ENCODE data around the gene GAGE12J.
"Not testable (repeated sequence)": the region's sequence is repeated elsewhere in the genome, so short reads cannot be mapped to it uniquely, and the experiment has no call there.

The GAGE12J gene, protein sequence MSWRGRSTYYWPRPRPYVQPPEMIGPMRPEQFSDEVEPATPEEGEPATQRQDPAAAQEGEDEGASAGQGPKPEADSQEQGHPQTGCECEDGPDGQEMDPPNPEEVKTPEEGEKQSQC

DNA sequence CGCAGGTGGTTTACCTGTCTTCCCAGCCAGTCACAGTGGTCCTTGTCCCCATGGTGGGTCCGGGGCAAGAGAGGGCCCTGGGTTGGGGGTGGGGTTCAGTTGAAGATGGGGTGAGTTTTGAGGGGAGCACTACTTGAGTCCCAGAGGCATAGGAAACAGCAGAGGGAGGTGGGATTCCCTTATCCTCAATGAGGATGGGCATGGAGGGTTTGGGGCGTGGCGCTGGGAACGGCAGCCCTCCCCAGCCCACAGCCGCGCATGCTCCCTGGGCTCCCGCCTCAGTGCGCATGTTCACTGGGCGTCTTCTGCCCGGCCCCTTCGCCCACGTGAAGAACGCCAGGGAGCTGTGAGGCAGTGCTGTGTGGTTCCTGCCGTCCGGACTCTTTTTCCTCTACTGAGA lies at the start of gene GAGE12J:
GAGE12J (plus strand) TSS at position 301 of the 400 bp plus-strand sequence. CDS start 1,157 bp downstream, outside the sequence.
- DNase-seq (ENCODE audit: low spot score) = not testable (repeated sequence)

DNA sequence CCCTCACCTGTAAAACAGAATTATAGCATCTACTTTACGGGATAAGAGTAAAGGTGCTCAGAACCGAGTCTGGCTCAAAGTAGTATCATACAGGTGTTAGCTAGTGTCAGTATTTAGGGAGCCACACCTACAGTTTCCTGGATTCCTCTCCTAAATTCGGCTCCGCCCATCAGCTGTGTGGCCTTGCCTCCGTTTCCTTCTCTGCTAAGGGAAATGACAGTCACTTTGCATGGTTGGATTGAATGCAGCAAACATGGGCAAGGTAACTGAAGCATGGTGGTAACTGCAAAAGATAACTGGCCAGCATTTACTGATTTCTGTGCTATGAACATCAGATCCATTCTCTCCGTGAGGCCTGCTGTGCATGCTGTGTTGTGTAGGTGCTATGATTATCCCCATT lies 49.4 kb upstream of the GAGE12J start:
- peak; percentile 55 for DNase-seq (ENCODE audit: low spot score)

DNA sequence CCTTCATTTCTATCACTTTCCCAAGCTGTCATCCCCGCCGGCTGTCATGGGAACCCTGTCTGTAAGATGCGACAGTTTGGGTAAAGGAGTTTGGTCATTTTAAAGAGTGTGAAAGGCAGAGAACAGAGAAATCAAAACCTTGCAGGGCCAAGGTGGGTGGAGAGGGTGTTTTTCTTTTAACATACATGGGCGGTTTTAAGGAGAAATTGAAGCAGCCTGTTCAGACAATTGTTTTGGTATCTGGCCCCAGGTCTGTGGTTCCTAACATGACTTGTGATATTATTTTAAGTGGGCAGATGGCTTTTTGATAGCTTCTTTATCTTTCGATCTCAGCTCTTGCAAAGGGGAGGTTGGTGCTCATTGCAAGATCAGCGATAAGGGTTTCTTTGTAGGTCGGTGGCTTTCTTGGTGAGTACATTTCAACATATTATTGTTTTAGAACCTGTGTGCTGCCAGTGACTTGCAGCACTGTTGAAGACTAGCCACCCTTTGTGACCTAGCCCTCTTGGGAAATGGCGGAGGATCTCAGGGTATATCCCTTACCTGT lies 48.6 kb upstream of the GAGE12J start:
- DNase-seq (ENCODE audit: low spot score) = peak; percentile 70

DNA sequence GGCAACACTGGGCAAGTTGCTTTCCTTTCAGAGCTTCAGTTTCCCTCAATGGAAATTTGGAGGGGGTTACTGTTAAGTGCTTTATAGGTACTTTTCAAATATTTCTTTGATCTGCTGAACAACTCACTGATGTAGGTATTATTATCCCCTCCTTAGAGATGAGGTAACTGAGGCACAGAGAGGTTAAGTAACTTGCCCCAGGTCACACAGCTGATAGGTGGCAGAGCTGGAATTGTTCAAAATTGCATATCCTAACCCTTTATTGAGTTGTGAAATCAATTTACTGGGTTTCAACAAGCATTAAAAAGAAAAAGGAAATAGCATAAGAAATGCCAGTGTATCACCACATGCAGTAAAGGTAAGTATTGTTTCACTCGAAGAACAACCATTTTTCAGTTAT lies 45.6 kb upstream of the GAGE12J start:
- DNase-seq (ENCODE audit: low spot score) = no peak

DNA sequence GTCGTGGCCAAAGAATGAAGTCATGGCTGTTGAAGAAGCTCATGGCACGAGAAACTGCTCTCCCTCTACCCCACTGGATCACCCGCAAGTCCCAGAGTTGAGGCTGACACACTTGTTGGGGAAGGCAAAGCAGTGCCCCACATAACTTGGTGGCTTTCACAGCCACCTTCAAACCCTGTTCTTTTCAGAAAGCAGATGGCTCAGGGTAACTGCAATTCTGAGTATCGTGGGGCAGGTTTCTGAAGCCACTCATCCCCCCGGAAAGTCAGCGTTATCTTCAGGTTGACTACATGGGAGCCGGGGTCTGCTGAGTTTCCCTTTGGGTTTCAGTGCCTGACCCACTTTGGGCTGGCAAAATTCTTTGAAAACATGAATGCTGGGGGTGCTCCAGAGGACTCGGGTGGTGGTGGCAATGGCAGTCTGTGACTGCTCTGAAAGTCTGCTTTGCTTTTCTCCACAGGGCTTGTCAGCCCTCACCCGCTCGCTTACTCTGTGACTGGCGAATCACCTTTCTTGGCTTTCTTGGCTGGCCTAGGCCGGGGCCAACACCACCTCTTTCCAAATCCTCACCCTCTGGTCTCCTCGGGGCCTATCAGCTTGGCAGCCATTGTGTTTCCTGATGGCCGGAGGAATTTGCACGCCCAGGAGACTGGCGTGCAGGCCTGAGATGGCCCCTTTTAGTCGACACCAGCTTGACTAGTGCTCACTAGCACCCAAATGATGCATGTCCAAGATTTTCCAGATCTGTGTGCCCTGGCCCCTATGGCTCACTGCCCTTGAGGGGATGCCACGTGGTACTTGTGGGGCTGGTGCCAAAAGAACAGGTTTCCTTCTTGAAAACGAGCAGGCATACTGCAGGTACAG lies 44.9 kb upstream of the GAGE12J start:
- DNase-seq (ENCODE audit: low spot score) = no peak

DNA sequence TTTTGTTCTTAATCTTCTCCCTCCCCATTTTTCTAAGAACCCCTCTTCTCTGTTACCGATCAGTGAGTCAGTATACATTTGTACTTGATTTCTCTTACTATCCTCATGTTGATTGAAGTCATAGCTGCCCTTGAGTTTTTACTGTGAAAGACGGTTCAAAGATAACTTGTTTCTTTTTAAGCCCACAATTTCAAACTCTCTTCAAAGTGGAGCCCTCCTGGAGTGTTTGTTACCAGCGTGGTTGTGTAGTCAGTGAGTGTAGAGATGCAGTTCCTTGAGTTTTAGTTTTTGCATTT lies 44.4 kb upstream of the GAGE12J start:
- no peak for DNase-seq (ENCODE audit: low spot score)

DNA sequence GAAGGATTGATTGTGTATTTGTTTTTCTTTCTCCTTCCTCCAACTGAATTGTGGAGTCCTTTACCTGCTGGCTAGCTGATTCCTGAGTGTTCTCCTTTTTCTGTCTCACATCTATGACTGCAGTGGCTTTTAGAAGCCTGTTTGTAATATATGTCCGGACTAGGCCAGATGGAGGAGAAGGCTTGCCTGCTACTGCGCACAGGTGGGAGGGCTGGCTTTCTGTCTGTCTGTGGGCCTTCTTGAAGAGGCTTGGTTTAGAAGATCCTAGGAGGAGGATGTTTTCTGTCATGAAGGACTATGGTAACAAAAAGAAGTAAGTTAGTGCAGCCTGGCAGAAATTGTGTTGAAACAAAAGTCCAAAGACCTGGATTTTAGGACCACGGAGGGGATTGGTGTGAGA lies 43.8 kb upstream of the GAGE12J start:
- no peak for DNase-seq (ENCODE audit: low spot score)

DNA sequence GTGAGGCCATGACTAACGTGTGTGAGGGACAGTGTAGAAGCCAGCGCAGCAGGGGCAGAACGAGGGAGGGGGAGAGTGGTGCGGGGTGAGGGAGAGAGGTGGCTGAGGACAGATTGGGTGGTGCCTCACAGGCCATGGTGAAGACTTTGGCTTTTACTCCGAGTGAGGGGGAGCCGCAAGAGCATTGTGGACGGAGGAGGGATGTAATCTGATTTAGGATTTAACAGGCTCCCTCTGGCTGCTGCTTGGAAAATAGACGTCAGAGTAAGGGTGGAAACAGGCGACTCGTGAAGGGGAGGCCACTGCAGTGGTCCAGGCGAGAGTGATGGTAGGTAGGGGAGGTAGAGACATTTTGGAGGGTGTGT lies 39.2 kb upstream of the GAGE12J start:
- no peak for DNase-seq (ENCODE audit: low spot score)

DNA sequence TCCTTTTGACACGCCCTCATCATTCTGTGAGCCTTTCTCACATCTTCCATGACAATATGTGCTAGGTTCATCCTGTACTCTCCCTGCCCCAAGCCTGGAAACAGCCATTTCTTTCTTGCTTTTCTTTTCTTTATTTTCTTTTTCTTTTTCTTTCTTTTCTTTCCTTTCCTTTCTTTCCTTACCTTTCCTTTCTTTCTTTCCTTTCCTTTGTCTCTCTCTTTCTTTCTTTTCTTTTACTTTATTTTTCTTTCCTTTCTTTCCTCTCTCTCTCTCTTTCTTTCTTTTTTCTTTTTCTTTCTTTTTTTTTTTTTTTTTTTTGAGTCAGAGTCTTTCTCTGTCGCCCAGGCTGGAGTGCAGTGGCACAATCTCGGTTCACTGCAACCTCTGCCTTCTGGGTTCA lies 37.6 kb upstream of the GAGE12J start:
- DNase-seq (ENCODE audit: low spot score) = no peak

DNA sequence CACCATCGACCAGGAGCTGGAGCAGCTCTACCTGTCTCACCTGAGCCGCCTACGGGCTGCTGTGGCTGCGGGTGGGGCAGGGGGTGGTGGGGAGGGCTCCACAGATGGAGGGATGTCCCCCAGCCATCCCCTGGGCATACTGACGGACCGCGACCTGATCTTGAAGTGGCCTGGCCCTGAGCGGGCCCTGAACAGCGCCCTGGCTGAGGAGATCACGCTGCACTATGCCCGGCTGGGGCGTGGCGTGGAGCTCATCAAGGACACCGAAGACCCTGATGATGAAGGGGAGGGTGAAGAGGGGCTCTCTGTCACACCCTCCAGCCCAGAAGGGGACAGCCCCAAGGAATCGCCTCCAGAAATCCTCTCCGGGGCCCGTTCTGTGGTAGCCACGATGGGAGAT lies 35.7 kb upstream of the GAGE12J start:
- no peak for DNase-seq (ENCODE audit: low spot score)

DNA sequence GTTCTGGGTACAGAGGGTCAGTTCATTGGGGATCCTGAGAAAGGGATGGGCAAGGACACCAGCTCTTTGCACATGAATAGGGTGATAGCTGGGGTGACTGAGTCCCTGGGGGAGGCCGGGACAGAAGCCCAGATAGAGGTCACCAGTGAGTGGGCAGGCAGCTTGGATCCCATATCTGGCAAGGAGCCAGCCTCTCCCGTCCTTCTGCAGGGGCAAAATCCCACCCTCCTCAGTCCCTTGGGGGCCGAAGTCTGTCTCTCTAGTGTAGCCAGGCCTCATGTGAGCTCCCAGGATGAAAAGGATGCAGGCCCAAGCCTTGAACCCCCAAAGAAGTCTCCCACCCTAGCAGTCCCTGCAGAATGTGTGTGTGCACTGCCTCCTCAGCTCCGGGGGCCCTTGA lies 35.3 kb upstream of the GAGE12J start:
- no peak for DNase-seq (ENCODE audit: low spot score)

DNA sequence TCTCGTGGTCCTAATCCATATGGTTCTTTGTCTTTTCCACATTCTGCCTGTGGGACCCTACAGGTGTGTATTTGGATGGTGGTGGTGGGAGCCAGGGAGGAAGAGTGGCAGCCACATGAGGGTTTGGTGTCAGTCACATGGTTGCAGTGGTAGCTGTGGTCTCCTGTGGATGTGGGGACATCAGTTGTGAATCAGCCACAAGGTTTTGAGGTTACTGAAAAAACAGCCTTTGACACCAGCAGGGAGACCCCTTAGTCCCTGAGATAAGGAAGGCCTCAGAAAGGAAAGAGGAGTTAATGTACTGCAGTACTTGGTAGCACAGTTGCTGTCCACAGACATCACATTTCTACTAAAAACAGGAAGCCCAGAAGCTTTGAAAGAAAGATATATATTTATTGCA lies 34.2 kb upstream of the GAGE12J start:
- DNase-seq (ENCODE audit: low spot score) = no peak

DNA sequence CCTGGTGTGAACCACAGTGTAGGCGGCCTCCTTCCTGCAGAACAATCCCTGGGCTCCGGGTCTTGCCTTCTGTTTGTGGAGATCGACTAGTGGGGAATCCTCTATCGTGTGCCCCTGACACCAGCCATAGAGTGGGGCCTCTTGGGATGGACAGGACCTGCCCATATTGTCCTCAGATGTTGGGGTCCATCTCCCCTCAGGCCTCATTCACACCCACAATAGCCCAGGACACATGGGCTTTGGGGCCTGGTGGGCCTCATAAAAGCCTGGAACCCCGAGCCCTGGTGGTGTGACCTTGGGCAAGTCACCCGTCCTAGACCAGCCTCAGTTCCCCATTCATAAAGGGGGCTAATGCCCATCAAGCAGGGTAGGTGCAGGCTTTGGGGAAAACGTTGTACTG lies 31.6 kb upstream of the GAGE12J start:
- no peak for DNase-seq (ENCODE audit: low spot score)

DNA sequence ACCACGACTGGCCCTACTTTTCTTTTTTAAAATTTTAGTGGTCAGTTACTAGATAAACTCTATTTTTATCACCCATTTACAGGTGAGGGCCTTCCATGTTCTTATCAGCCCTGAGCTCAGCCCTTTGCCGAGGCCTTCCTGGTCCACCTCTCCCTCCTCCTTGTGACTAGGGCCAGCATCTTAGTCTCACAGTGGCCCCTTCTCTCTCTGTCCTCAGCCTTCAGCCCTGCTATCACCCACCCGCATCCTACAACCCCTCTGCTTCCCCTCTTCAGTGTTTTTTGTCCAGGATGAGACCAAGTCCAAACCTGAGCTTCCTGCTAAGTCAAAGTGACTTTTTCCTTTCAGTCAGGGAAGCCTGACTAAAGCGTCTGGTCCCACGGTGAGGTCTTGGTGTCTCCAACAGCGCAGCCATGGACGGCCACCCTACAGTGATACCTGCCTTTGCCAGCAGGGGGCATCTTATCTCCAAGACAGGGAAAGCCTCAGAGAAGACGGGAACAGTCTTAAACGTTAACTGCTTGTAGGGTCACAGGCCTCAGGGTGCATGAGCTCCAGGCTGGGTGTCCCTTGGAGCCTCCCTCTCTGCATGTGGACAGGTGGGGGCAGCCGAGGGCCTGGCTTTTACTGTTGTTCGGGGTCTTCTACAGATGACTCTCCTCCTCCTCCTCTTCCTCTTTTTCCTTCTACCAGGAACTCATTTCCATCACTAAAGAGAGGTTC lies 30.1 kb upstream of the GAGE12J start:
- DNase-seq (ENCODE audit: low spot score) = peak; percentile 60

DNA sequence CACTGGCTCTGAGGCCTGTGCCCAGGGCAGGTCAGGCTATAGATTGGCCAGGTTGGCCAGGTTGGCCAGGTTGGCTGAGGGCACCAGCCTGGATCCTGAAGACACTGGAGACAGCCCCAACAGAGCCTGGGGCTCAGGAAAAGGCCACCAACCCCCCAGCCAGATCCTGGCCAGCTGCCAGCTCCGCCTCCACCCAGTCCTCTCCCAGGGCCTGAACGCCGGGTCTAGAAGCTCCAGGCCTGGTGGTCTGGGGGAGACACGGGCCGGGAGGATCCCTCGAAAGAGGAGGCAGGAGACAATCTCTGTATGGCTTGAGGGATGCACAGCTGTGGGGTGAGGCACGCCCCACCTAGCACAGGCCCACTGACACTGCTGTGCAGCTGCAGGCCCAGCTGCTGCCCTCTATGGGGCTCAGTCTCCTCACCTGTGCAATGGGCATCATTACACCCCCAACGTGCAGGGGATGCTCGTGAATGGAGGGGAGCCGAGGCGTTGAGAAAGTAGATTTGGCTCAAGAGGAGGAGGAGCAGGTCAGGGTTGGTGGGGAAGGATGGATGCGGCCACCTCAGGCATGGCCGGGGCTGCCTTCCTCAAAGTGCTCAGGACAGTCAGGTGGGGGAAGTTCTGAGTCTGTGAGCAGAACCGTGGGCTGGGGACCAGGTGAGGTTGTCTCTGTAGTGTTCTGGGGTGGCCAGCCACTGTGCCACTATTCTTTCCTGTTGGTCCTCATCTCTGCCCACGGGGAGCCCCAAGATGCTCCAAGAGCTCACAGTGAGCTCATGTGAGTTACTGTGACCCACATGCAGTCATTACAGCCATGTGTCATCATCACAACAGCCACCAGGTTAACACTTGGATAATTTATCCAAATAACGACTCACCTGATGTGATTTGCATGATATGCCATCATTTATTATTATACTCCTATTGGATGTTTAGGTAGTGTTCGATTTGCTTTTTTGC lies 29.2 kb upstream of the GAGE12J start:
- no peak for DNase-seq (ENCODE audit: low spot score)

DNA sequence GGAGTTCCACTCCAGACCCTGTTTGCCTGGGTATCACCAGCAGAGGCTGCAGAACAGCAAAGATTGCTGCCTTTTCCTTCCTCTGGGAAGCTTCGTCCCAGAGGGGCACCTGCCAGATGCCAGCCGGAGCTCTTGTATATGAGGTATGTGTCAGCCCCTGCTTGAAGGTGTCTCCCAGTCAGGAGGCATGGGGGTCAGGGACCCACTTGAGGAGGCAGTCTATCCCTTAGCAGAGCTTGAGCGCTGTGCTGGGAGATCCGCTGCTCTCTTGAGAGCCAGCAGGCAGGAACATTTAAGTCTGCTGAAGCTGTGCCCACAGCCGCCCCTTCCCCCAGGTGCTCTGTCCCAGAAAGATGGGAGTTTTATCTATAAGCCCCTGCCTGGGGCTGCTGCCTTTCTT lies 22.5 kb upstream of the GAGE12J start:
- DNase-seq (ENCODE audit: low spot score) = not testable (repeated sequence)

DNA sequence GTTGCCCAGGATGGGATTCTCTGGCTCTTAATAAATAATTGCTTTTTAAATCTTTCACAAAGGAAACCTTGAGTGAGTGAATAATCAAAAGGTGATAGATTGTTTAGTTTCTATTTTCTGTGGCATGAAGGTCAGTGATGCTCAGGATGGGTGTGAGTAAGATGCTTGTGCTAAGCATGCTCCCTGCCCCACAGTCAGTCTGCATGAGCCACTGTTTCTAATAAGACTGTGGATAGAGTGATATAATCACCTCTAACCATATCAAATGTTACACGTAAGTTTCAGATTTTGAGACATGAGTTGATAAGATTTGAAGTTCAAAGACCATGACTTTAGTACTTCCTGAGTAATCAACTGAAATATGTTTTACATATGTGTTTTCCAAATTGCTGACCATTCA lies 21.1 kb upstream of the GAGE12J start:
- no peak for DNase-seq (ENCODE audit: low spot score)

DNA sequence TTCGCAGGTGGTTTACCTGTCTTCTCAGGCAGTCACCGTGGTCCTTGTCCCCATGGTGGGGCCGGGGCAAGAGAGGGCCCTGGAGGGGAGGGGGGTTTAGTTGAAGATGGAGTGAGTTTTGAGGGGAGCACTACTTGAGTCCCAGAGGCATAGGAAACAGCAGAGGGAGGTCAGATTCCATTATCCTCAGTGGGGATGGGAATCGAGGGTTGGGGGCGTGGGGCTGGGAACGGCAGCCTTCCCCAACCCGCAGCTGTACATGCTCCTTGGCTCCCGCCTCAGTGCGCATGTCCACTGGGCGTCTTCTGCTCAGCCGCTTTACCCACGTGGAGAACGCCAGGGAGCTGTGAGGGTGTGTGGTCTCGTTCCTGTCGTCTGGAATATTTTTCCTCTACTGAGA lies 18.5 kb upstream of the GAGE12J start, which contains the start of gene GAGE10:
GAGE10 (plus strand) TSS at position 301 of the 400 bp plus-strand sequence. CDS start 1,214 bp downstream, outside the sequence.
- no peak for DNase-seq (ENCODE audit: low spot score)

DNA sequence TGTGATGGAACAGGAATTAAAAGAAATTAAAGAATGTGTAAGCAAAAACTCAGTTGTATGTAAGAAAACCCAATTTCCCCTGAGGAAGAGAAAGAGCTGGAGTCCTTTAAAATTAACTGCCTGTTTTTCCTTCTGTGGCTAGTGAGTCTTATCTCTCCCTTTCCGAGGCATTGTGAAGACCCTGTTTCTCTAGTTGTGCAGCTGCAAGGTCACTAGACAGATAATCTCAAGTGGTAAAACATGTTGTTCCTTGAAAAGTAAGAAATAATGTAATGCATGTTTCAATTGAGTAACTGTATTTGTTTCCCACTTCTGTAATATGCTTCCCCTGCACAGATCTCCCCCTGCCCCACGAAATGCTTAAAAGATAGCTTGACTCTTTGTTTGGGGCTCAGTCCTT lies 14.1 kb upstream of the GAGE12J start:
- not testable (repeated sequence) for DNase-seq (ENCODE audit: low spot score)

DNA sequence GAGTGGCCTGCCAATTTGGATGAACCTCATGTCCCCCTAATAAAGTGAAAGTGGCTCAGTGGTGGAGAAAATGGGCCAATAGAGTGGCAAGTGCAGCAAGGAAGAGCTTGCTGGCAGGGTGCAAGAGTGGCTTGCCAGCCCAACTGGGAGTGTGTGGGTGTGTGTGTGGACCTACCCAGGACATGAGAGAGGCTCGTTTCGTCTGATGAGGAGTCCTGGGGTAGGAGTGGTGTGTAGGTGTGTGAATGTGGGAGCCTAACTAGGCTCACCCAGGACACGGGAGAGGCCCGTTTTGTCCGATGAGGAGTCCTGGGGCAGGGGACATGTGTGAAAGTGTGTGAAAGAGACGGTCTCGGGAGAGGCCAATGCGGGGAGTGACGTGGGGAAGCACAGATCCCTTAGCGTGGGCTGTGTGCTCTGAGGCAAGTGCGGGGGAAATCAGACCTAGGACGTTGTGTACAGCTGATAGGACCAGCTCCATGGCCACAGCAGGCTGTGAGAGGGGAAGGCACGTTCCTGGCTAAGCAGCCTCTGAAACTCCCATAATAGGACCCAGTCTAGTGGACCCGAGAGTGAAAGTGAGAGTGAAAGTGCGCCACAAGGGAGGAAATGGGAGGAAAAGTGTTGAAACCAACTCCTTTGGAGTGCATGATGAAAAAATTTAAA lies 13.1 kb upstream of the GAGE12J start:
- peak; percentile 33 for DNase-seq (ENCODE audit: low spot score)

DNA sequence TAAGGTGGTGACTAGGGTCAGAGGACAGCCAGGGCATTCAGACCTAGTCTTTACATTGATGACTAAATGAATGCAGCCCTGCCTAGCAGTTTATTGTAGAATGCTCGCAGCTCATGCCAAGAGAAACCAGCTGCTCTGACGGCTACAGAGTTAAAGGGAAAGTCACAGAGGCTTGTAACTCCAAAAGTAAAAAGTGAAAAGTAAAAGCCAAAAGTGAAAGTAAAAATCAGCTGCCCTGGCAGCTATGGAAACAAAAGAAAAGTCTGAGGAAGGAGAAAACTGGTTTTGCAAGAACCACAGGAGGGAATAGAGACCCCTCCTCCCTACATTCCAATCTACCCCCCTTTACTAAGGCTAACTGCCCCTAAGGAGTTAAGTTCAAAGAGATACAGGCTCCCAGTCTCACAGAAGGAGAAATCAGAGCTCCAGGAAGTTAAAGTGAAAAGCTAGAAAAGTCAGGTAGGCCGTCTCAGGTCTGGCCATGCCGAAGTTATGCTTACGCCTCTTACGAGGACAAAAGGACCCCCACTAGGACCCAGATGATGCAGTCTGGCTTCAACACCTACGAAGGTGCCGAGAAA lies 12.3 kb upstream of the GAGE12J start:
- no peak for DNase-seq (ENCODE audit: low spot score)

Data from CD4-positive, alpha-beta T cell treated with Interleukin-6 at 100 ng/mL for 8 hours (primary cell).